HepG2 (cell line): Measurements from ENCODE around the gene CD7. TPM values are rescaled to one million over a fixed set of nuclear protein-coding genes. Genes with fewer than 3 reads are reported as not detected.

Experiments
- CBFB ChIP-seq: sonication (generic); formaldehyde crosslinking; IDR thresholded peaks from 2 replicates; pipeline ENCODE4 v1.4.0; 2020; ENCODE audit warnings: missing genetic modification reagents
- ELF1 ChIP-seq: sonication (generic); formaldehyde crosslinking; IDR thresholded peaks from 2 replicates; pipeline ENCODE4 v1.4.0; 2020; ENCODE audit warnings: missing genetic modification reagents
- HMG20A ChIP-seq: IDR thresholded peaks from 2 replicates; pipeline ENCODE4 v1.6.1; 2016; ENCODE audit warnings: borderline replicate concordance
- SP2 ChIP-seq: sonication (generic); formaldehyde crosslinking; IDR thresholded peaks from 2 replicates; pipeline ENCODE4 v1.5.1; 2020; ENCODE audit warnings: mild to moderate bottlenecking, missing genetic modification reagents
- SRSF9 ChIP-seq: fragments of 200-400 bp; formaldehyde crosslinking; IDR thresholded peaks from 2 replicates; pipeline ENCODE4 v1.6.1; 2018; ENCODE audit warnings: borderline replicate concordance, mild to moderate bottlenecking, low read depth, low read length; ENCODE audit not compliant: insufficient read depth, poor library complexity, severe bottlenecking
- TBX3 ChIP-seq: fragments of 450-650 bp; IDR thresholded peaks from 2 replicates; pipeline ENCODE4 v1.6.1; 2017; ENCODE audit warnings: antibody characterized with exemption, mild to moderate bottlenecking, inconsistent platforms, borderline replicate concordance
- YY1 ChIP-seq: IDR thresholded peaks from 2 replicates; pipeline ENCODE4 v1.6.1; 2011; ENCODE audit warnings: low read length, low read depth, moderate library complexity, mild to moderate bottlenecking; ENCODE audit not compliant: insufficient read depth, insufficient replicate concordance
- ZNF788 ChIP-seq: sonication (generic); formaldehyde crosslinking; IDR thresholded peaks from 2 replicates; pipeline ENCODE4 v1.5.0; 2020; ENCODE audit warnings: mild to moderate bottlenecking, missing genetic modification reagents, borderline replicate concordance
- polyA plus RNA-seq, 8 experiments: library from polyadenylated mRNA; depleted of rRNA in 3 of 8; stranded (reverse) in 7 of 8; unstranded in 1 of 8; fragments of >200 nt; fragmentation: Illumina TruSeq in 4 of 8; extraction: Trizol in 4 of 8; gene quantifications; 2 replicates each; pipeline versions ENCODE4 v1.2.1 to v1.2.3, GENCODE V29; 2011 to 2016; ENCODE audit warnings: low read depth in 4 of 8, missing spikeins in 1 of 8, mixed read lengths in 1 of 8; ENCODE audit not compliant: insufficient read depth in 1 of 8
- total RNA-seq, 5 experiments: library from RNA; depleted of rRNA; stranded (reverse); fragments of >200 nt; fragmentation: Illumina TruSeq; extraction: Trizol; gene quantifications; 2 replicates each; pipeline ENCODE4 v1.2.3, GENCODE V29; 2016; ENCODE audit warnings: low read depth in 1 of 5
- TF ChIP-seq, protein P1 (sequence below): IDR thresholded peaks from 2 replicates; pipeline ENCODE4 v1.6.1; 2016; ENCODE audit warnings: low read depth
- TF ChIP-seq, protein P2 (sequence below): sonication (generic); formaldehyde crosslinking; IDR thresholded peaks from 2 replicates; pipeline ENCODE4 v1.9.0; 2021; ENCODE audit warnings: missing genetic modification reagents, borderline replicate concordance
- TF ChIP-seq, protein P3 (sequence below): sonication (generic); formaldehyde crosslinking; IDR thresholded peaks from 2 replicates; pipeline ENCODE4 v1.5.0; 2020; ENCODE audit warnings: missing genetic modification reagents
- TF ChIP-seq, protein P4 (sequence below): sonication (generic); formaldehyde crosslinking; IDR thresholded peaks from 2 replicates; pipeline ENCODE4 v1.9.0; 2021; ENCODE audit warnings: missing genetic modification reagents, mild to moderate bottlenecking, borderline replicate concordance
- TF ChIP-seq, protein P5 (sequence below), 2 experiments: sonication (generic) in 1 of 2; formaldehyde crosslinking in 1 of 2; IDR thresholded peaks; 2 replicates each; pipeline versions ENCODE4 v1.4.0 to v1.6.1; 2018 to 2020; ENCODE audit warnings: missing genetic modification reagents in 2 of 2, borderline replicate concordance in 1 of 2, low read depth in 1 of 2, mild to moderate bottlenecking in 1 of 2, missing biosample characterization in 1 of 2
- TF ChIP-seq, protein P6 (sequence below): sonication (generic); formaldehyde crosslinking; IDR thresholded peaks from 2 replicates; pipeline ENCODE4 v1.5.1; 2020; ENCODE audit warnings: missing genetic modification reagents, mild to moderate bottlenecking, borderline replicate concordance

The CD7 gene
- total and polyA plus RNA-seq, 2 of the 13 experiments (the other 11 are each of a cell fraction or from before 2014, with no cell fraction given), result 67.6 to 76.4 TPM

DNA sequence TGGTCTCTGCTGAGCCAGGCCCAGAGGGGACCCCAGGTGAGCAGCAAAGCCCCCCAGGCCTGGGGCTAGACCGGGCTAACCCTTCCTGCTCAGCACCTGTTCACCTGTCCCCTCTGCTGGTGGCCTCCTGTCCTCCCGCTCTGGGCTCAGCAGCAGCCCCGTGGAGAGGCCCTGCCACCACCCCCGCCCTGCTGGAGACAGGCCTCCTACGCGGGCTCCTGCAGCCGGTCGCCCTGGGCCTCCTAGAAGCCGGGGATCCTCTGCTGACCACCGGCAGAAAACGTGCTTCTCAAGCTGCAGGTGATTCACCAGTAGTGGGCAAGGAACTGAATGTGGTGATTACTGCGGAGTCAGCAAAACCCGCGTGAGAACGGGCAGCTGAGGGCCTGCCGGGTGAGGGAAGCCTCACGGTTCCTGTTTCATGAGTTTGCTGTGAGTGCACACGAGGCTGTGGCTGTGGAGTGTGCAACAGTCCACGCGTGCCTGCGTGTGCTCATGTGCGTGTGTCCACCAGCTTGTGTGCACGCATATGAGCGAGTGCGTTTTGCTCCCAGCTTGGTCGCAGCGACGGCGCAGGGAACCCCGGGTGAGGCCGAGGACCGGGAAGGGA lies 15.4 kb upstream of the CD7 start (continued):
- TF ChIP-seq, protein P1, sequence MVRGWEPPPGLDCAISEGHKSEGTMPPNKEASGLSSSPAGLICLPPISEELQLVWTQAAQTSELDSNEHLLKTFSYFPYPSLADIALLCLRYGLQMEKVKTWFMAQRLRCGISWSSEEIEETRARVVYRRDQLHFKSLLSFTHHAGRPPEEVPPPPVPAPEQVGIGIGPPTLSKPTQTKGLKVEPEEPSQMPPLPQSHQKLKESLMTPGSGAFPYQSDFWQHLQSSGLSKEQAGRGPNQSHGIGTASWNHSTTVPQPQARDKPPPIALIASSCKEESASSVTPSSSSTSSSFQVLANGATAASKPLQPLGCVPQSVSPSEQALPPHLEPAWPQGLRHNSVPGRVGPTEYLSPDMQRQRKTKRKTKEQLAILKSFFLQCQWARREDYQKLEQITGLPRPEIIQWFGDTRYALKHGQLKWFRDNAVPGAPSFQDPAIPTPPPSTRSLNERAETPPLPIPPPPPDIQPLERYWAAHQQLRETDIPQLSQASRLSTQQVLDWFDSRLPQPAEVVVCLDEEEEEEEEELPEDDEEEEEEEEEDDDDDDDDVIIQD (CRISPR knock-in tag), result no peak
- TF ChIP-seq, protein P2, sequence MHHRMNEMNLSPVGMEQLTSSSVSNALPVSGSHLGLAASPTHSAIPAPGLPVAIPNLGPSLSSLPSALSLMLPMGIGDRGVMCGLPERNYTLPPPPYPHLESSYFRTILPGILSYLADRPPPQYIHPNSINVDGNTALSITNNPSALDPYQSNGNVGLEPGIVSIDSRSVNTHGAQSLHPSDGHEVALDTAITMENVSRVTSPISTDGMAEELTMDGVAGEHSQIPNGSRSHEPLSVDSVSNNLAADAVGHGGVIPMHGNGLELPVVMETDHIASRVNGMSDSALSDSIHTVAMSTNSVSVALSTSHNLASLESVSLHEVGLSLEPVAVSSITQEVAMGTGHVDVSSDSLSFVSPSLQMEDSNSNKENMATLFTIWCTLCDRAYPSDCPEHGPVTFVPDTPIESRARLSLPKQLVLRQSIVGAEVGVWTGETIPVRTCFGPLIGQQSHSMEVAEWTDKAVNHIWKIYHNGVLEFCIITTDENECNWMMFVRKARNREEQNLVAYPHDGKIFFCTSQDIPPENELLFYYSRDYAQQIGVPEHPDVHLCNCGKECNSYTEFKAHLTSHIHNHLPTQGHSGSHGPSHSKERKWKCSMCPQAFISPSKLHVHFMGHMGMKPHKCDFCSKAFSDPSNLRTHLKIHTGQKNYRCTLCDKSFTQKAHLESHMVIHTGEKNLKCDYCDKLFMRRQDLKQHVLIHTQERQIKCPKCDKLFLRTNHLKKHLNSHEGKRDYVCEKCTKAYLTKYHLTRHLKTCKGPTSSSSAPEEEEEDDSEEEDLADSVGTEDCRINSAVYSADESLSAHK (CRISPR knock-in tag), result no peak
- TF ChIP-seq, protein P3, sequence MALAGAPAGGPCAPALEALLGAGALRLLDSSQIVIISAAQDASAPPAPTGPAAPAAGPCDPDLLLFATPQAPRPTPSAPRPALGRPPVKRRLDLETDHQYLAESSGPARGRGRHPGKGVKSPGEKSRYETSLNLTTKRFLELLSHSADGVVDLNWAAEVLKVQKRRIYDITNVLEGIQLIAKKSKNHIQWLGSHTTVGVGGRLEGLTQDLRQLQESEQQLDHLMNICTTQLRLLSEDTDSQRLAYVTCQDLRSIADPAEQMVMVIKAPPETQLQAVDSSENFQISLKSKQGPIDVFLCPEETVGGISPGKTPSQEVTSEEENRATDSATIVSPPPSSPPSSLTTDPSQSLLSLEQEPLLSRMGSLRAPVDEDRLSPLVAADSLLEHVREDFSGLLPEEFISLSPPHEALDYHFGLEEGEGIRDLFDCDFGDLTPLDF (CRISPR knock-in tag), result no peak
- TF ChIP-seq CBFB (no peak), SRSF9 (no peak), HMG20A (no peak), YY1 (peak; percentile 22), ELF1 (CRISPR knock-in tag) (no peak), TBX3 (no peak), ZNF788 (CRISPR knock-in tag) (no peak), SP2 (CRISPR knock-in tag) (0 out of 2 replicates have a peak, but pooled peaks have one; percentile 38)
- TF ChIP-seq, protein P4, sequence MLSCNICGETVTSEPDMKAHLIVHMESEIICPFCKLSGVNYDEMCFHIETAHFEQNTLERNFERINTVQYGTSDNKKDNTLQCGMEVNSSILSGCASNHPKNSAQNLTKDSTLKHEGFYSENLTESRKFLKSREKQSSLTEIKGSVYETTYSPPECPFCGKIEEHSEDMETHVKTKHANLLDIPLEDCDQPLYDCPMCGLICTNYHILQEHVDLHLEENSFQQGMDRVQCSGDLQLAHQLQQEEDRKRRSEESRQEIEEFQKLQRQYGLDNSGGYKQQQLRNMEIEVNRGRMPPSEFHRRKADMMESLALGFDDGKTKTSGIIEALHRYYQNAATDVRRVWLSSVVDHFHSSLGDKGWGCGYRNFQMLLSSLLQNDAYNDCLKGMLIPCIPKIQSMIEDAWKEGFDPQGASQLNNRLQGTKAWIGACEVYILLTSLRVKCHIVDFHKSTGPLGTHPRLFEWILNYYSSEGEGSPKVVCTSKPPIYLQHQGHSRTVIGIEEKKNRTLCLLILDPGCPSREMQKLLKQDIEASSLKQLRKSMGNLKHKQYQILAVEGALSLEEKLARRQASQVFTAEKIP (CRISPR knock-in tag), result no peak
- TF ChIP-seq, protein P5, sequence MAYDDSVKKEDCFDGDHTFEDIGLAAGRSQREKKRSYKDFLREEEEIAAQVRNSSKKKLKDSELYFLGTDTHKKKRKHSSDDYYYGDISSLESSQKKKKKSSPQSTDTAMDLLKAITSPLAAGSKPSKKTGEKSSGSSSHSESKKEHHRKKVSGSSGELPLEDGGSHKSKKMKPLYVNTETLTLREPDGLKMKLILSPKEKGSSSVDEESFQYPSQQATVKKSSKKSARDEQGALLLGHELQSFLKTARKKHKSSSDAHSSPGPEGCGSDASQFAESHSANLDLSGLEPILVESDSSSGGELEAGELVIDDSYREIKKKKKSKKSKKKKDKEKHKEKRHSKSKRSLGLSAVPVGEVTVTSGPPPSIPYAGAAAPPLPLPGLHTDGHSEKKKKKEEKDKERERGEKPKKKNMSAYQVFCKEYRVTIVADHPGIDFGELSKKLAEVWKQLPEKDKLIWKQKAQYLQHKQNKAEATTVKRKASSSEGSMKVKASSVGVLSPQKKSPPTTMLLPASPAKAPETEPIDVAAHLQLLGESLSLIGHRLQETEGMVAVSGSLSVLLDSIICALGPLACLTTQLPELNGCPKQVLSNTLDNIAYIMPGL (CRISPR knock-in tag; IDR thresholded peaks at IDR 0.05; ENCODE audit: borderline replicate concordance in 1 of 2, low read depth in 1 of 2), result 0 out of 4 replicates have a peak, but pooled peaks of 1 of the 2 experiments have one; percentile 18
- TF ChIP-seq, protein P6, sequence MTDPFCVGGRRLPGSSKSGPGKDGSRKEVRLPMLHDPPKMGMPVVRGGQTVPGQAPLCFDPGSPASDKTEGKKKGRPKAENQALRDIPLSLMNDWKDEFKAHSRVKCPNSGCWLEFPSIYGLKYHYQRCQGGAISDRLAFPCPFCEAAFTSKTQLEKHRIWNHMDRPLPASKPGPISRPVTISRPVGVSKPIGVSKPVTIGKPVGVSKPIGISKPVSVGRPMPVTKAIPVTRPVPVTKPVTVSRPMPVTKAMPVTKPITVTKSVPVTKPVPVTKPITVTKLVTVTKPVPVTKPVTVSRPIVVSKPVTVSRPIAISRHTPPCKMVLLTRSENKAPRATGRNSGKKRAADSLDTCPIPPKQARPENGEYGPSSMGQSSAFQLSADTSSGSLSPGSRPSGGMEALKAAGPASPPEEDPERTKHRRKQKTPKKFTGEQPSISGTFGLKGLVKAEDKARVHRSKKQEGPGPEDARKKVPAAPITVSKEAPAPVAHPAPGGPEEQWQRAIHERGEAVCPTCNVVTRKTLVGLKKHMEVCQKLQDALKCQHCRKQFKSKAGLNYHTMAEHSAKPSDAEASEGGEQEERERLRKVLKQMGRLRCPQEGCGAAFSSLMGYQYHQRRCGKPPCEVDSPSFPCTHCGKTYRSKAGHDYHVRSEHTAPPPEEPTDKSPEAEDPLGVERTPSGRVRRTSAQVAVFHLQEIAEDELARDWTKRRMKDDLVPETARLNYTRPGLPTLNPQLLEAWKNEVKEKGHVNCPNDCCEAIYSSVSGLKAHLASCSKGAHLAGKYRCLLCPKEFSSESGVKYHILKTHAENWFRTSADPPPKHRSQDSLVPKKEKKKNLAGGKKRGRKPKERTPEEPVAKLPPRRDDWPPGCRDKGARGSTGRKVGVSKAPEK (CRISPR knock-in tag), result no peak
